ENCODE measurements around the gene SDF2.

- TF ChIP-seq EZH2phosphoT487 (IDR thresholded peaks at IDR 0.05; ENCODE audit: borderline replicate concordance), result no peak
- no peak for TF ChIP-seq CTCF (conservative IDR thresholded peaks at IDR 0.05; ENCODE audit: low read length)
Observed at GRCh38 chr17:28646039-28646754, 15.5 kb downstream of the SDF2 start.

All from Loucy (cell line).